Fibroblast of villous mesenchyme (primary cell): ENCODE measurements around the gene SNW1. TPM values are rescaled to one million over a fixed set of nuclear protein-coding genes. Genes with fewer than 3 reads are reported as not detected.

Source experiments
- DNase-seq: peaks from one replicate; pipeline ENCODE4 v3.0.0-alpha.2; 2010; ENCODE audit warnings: low read depth
- H3K4me3 ChIP-seq: 2 replicates; pipeline ENCODE4 v1.5.1; 2011; ENCODE audit warnings: low read depth, mild to moderate bottlenecking, low read length
- total RNA-seq: library from RNA; depleted of rRNA; stranded (reverse); fragments of >200 nt; gene quantifications from 2 replicates; pipeline ENCODE4 v1.2.3, GENCODE V29; 2012
- TF ChIP-seq, protein P1 (sequence below): IDR thresholded peaks from 2 replicates; pipeline ENCODE4 v1.5.1; 2012; ENCODE audit warnings: low read depth, mild to moderate bottlenecking, low read length; ENCODE audit not compliant: insufficient read depth

Gene SNW1
- total RNA-seq, 1 donor = 56.6 TPM

- no peak for DNase-seq
- TF ChIP-seq, protein P1, sequence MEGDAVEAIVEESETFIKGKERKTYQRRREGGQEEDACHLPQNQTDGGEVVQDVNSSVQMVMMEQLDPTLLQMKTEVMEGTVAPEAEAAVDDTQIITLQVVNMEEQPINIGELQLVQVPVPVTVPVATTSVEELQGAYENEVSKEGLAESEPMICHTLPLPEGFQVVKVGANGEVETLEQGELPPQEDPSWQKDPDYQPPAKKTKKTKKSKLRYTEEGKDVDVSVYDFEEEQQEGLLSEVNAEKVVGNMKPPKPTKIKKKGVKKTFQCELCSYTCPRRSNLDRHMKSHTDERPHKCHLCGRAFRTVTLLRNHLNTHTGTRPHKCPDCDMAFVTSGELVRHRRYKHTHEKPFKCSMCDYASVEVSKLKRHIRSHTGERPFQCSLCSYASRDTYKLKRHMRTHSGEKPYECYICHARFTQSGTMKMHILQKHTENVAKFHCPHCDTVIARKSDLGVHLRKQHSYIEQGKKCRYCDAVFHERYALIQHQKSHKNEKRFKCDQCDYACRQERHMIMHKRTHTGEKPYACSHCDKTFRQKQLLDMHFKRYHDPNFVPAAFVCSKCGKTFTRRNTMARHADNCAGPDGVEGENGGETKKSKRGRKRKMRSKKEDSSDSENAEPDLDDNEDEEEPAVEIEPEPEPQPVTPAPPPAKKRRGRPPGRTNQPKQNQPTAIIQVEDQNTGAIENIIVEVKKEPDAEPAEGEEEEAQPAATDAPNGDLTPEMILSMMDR = no peak
- H3K4me3 ChIP-seq = no peak overlapping the region
Observed at GRCh38 chr14:77746064-77746702, 14.8 kb downstream of the SNW1 start.

- TF ChIP-seq, protein P1 = no peak
- DNase-seq = no peak
- H3K4me3 ChIP-seq = no peak overlapping the region
Observed at GRCh38 chr14:77741438-77741837, 19.5 kb downstream of the SNW1 start.

DNA sequence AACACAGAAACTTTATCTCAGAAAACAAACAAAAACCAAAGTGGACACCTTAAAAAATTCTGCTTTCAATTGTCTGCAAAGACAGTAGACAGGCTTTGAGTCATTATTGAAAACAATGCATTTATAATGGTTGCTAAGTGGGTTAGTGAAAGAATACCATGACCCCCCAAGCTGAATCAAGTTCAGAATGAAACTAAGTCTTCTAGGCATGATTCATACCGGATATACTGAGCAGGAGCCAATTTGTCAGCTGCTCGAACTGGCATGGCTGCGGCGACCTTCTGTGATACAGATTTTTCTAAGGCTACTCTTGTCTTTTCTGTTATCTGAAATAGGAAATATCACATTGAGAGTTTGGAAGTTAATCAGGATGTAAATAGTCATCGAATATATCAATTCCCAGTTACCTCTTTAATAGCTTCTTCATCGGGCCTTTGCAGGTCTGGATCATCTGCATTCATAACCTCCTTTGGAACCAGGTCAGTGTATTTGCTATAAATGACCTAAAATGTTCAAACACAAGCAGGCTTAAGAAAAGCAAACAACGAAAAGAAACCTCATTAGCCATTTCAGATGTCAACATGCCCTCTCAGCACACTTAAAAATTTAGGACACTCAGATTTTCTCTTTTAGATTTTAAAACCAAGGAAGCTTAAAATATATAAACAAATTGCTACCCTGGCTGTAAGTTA is 22.3 kb downstream of the SNW1 start:
- peak; percentile 36 for DNase-seq
- TF ChIP-seq, protein P1 = no peak
- no peak overlapping the region for H3K4me3 ChIP-seq

- peak; percentile 43 for DNase-seq
- TF ChIP-seq, protein P1 = no peak
- H3K4me3 ChIP-seq = no peak overlapping the region
Observed at GRCh38 chr14:77730976-77731497, 29.9 kb downstream of the SNW1 start.

DNA sequence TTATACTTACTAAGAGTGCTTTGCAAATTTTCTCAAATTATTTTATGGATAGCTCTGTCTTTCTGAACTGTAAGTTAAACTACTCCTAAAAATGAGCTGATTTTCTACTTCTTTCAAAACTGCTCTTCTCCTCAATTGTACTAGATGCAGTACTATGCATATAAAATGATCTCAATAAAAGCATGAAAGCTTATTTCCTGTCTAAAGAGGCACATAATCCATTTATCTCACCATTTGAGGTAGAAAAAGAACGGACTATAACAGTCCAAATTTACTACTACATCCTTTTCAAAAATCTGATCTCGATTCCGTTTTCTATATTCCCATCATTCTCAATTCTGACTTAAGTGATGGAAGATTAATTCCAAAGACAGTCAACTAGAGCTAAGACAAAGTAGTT is 38.7 kb downstream of the SNW1 start:
- no peak overlapping the region for H3K4me3 ChIP-seq
- TF ChIP-seq, protein P1 = no peak
- no peak for DNase-seq

- no peak for DNase-seq
- no peak overlapping the region for H3K4me3 ChIP-seq
- TF ChIP-seq, protein P1 = no peak
Observed at GRCh38 chr14:77721437-77721836, 39.5 kb downstream of the SNW1 start.
